Psoas muscle (tissue), 8 donors: ENCODE results near the gene FN3K. TPM values are rescaled to one million over a fixed set of nuclear protein-coding genes. Genes with fewer than 3 reads are reported as not detected.
"Not testable (repeated sequence)": the region's sequence is repeated elsewhere in the genome, so short reads cannot be mapped to it uniquely, and the experiment has no call there.

Experiments
- ATAC-seq, 4 donors: fragments of 200-7000 bp; cut with Tn5 transposase; one replicate each; pipeline ENCODE4 v1.9.1; 2020; ENCODE audit warnings: moderate library complexity in 3 of 4, mild to moderate bottlenecking in 2 of 4
- DNase-seq, 2 donors: peaks; one replicate each; pipeline ENCODE4 v3.0.0-alpha.2; 2020
- H3K27ac ChIP-seq: fragments of 200-600 bp; one replicate; pipeline ENCODE4 v1.8.0; 2022
- H3K27me3 ChIP-seq, 3 donors: fragments of 200-600 bp in 1 of 3; one replicate each; pipeline versions ENCODE4 v1.6.1 to v1.8.0; 2013 to 2022; ENCODE audit warnings: low read length in 2 of 3, mild to moderate bottlenecking in 2 of 3, moderate library complexity in 1 of 3; ENCODE audit not compliant: insufficient read depth in 3 of 3
- H3K36me3 ChIP-seq, 2 donors: fragments of 200-600 bp in 1 of 2; one replicate each; pipeline versions ENCODE4 v1.6.1 to v1.8.0; 2013 to 2022; ENCODE audit warnings: low read depth in 1 of 2, mild to moderate bottlenecking in 1 of 2, moderate library complexity in 1 of 2; ENCODE audit not compliant: insufficient read depth in 1 of 2
- H3K4me1 ChIP-seq: fragments of 200-600 bp; one replicate; pipeline ENCODE4 v1.8.0; 2022
- H3K4me3 ChIP-seq: fragments of 200-600 bp; one replicate; pipeline ENCODE4 v1.8.0; 2022; ENCODE audit warnings: mild to moderate bottlenecking
- H3K9me3 ChIP-seq: fragments of 200-600 bp; one replicate; pipeline ENCODE4 v1.8.0; 2022
- WGBS, 3 donors: extraction: QIAGEN DNeasy Blood & Tissue Kit; methylation state at CpG; one replicate each; pipeline versions ENCODE4 v1.1.6 to v1.1.7; 2013; 5-methylcytosine and 5-hydroxymethylcytosine counted together
- intact Hi-C, 2 donors: fragments of 100-400 bp; cut with DNase I; formaldehyde crosslinking; loops; one replicate each; pipeline versions ENCODE4 v1.11.0 to v1.14.2; 2022
- polyA plus RNA-seq, 3 donors: library from polyadenylated mRNA; stranded (reverse); fragments of 200-250 nt; gene quantifications; one replicate each; pipeline ENCODE4 v1.2.3, GENCODE V29; 2013
- total RNA-seq, 4 donors: library from RNA; stranded (reverse); fragmentation: NEBNext Ultra II Directional in 2 of 4; extraction: Animal tissue kit (Norgen Biotek cat#: 25700) in 2 of 4; gene quantifications; one replicate each; pipeline versions ENCODE4 v1.2.1 to v1.2.4, GENCODE V29; 2021 to 2023
- TF ChIP-seq, protein P1 (sequence below): fragments of 200-600 bp; IDR thresholded peaks from one replicate; pipeline ENCODE4 v1.8.0; 2022; ENCODE audit warnings: antibody characterized with exemption
- donor health status: healthy with polysubstance abuse.
- donor health status: DM: no; HTN: no; CAD: no; lungs with moderate emphysema.
- donor health status: Bipolar disorder and iron deficiency.
- donor health status: healthy.
- donor health status: DM: yes; HTN: yes; CAD: no.
- donor health status: DM: no; HTN: no; CAD: no.
- donor health status: DM: no; HTN: no; CAD: no.
- donor health status: DM: yes; HTN: yes; CAD: no.

FN3K gene
- total and polyA plus RNA-seq, 7 donors = 5.9 to 22.3 (median 10.1) TPM

DNA sequence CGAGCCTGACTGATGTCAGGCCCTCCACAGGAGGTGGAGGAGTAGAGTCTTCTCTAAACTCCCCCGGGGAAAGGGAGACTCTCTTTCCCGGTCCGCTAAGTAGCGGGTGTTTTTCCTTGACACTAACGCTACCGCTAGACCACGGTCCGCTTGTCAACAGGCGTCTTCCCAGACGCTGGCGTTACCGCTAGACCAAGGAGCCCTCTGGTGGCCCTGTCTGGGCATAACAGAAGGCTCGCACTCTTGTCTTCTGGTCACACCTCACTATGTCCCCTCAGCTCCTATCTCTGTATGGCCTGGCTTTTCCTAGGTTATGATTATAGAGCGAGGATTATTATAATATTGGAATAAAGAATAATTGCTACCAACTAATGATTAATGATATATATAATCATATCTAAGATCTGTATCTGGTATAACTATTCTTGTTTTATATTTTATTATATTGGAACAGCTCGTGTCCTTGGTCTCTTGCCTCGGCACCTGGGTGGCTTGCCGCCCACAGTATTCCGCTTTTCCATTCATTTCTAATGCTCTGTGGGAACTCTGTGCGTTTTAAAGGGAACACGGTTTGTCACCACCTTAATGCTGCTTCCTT lies 42.5 kb downstream of the FN3K start:
- H3K4me3 ChIP-seq, H3K4me1 ChIP-seq, H3K27me3 ChIP-seq, H3K27ac ChIP-seq, H3K36me3 ChIP-seq, ATAC-seq, H3K9me3 ChIP-seq: not testable (repeated sequence)
- DNase-seq = peak in 1 of 2 donors; percentile 36
- WGBS, 3 donors = 74 to 80% (median 77%) methylated on average over 15 to 21 of the region's 21 CpGs
- intact Hi-C loops = loop anchor here in 1 of 2 donors (5.0 kb wide), 1 partner anchor 426 kb away; no protein-coding TSS in a partner anchor
- TF ChIP-seq, protein P1, sequence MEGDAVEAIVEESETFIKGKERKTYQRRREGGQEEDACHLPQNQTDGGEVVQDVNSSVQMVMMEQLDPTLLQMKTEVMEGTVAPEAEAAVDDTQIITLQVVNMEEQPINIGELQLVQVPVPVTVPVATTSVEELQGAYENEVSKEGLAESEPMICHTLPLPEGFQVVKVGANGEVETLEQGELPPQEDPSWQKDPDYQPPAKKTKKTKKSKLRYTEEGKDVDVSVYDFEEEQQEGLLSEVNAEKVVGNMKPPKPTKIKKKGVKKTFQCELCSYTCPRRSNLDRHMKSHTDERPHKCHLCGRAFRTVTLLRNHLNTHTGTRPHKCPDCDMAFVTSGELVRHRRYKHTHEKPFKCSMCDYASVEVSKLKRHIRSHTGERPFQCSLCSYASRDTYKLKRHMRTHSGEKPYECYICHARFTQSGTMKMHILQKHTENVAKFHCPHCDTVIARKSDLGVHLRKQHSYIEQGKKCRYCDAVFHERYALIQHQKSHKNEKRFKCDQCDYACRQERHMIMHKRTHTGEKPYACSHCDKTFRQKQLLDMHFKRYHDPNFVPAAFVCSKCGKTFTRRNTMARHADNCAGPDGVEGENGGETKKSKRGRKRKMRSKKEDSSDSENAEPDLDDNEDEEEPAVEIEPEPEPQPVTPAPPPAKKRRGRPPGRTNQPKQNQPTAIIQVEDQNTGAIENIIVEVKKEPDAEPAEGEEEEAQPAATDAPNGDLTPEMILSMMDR = peak; percentile 35

DNA sequence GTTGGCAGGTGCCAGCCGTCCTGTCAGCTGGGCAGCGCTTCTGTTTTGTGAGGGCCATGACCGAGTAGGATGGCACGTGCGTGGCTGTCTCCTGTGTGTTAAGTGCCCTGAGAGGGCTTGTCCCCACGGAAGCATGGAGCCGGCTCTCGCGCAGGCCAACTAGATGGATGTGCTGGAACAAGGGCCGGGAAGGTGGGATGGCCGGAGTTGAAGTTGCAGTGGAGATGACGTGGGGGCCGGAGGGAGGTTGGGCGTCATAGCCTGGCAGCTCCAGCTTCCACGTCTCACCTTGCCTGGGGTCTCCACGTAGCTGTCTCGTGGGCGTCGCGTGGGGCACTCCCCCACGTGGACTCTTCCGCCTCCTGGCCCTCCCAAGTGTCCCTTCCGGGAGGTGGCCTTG lies 44.1 kb downstream of the FN3K start:
- intact Hi-C loops = loop anchor here in 1 of 2 donors (5.0 kb wide), 1 partner anchor 427 kb away; no protein-coding TSS in a partner anchor
- WGBS, 3 donors = 80 to 83% (median 81%) methylated on average over 23 of the region's 23 CpGs
- ATAC-seq = no peak
- no peak overlapping the region for H3K4me3 ChIP-seq
- no peaks in the 10 kb centered on the region for H3K9me3 ChIP-seq
- no peak overlapping the region for H3K27ac ChIP-seq
- no peaks in the 10 kb centered on the region for H3K27me3 ChIP-seq
- H3K4me1 ChIP-seq = peaks cover 5% of the 10 kb centered on the region
- DNase-seq = peak in 1 of 2 donors; percentile 47
- H3K36me3 ChIP-seq = peaks cover 3 to 11% of the 10 kb centered on the region in 2 donors
- TF ChIP-seq, protein P1 = no peak

DNA sequence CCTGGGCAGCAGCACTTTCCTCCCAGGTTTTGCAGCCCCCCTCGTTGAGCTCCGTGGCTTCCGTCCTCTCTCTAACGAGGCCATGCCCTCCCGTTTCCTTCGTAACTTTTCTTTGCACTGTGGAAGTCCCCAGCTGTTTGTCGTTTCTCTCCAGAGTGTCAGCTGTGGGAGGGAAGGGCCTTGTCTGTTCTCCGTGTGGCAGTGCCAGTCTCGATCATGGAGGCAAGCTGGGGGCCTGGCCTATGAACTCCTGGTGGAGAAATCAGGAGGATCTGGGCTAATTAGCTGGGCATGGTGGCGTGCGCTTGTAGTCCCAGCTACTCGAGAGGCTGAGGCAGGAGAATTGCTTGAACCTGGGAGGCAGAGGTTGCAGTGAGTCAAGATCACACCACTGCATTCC lies 44.8 kb downstream of the FN3K start:
- ATAC-seq (no peak), DNase-seq (peak in 1 of 2 donors; percentile 48)
- TF ChIP-seq, protein P1 = no peak
- Histone ChIP-seq H3K27me3 (no peaks in the 10 kb centered on the region), H3K36me3 (peaks cover 3 to 11% of the 10 kb centered on the region in 2 donors), H3K9me3 (no peaks in the 10 kb centered on the region), H3K27ac (no peak overlapping the region), H3K4me1 (peaks cover 5% of the 10 kb centered on the region), H3K4me3 (no peak overlapping the region)
- 60 to 65% (median 61%) methylated on average over 12 of the region's 12 CpGs for WGBS, 3 donors
- intact Hi-C loops = loop anchor here in 1 of 2 donors (2.0 kb wide), 1 partner anchor 135 kb away; no protein-coding TSS in a partner anchor

DNA sequence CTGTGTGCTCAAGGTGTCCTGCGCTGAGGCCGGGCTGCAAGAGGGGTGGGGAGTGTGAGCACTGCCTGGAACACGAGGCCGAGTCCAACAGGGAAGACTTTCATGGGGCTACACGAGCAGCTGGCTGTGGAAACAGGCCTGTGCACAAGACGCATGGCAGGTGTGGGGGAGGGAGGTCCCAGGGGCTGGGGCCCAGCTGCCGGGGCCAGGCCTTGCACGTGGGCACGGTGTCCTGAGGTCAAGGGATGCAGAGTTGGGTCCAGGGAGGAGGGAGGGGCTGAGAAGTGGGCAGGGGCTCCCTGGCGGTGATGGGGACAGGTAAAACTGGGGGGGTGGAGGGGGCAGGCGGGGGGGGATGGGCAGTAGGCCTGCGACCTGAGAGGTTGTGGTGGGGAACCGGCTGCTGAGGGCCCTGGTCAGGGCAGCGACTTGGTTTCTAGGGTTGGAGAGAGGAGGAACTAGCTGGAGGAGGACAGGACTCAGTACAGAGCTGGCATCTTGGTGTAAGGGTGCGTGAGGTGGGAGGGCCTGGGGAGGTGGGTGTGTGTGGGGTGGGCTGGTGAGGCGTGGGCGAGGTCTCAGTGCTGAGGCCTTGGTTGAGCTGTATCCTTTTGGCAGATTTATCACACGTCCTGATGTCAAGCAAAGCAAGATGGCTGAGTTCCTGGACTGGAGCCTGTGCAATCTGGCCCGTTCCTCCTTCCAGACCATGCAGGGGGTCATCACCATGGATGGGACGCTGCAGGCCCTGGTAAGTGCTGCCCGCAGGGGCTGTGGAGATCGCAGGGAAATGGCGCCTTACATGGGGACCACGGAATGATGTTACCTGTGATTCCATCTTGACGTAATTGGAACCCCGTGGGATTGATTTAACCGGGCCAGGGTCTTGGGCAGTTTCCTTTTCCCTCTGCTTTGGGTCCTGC lies 45.8 kb downstream of the FN3K start:
- TF ChIP-seq, protein P1 = no peak
- intact Hi-C loops = loop anchor here in 1 of 2 donors (2.0 kb wide), 1 partner anchor 134 kb away; no protein-coding TSS in a partner anchor
- peaks cover 5% of the 10 kb centered on the region for H3K4me1 ChIP-seq
- ATAC-seq (peak; percentile 7 to 40 (median 18)), DNase-seq (peak in 1 of 2 donors; percentile 50)
- no peaks in the 10 kb centered on the region for H3K27me3 ChIP-seq
- no peak overlapping the region for H3K27ac ChIP-seq
- no peaks in the 10 kb centered on the region for H3K9me3 ChIP-seq
- peaks cover 3 to 11% of the 10 kb centered on the region in 2 donors for H3K36me3 ChIP-seq
- 70 to 75% (median 72%) methylated on average over 24 to 27 of the region's 27 CpGs for WGBS, 3 donors
- no peak overlapping the region for H3K4me3 ChIP-seq
